SH-SY5Y (cell line): Measurements from ENCODE around the gene TRIM5.

Experiments used
- GATA2 ChIP-seq: IDR thresholded peaks from 2 replicates; pipeline ENCODE4 v1.6.1; 2011; ENCODE audit warnings: mild to moderate bottlenecking, low read depth, low read length
- GATA3 ChIP-seq: IDR thresholded peaks from 2 replicates; pipeline ENCODE4 v1.6.1; 2011; ENCODE audit warnings: low read depth, mild to moderate bottlenecking, low read length, moderate library complexity

DNA sequence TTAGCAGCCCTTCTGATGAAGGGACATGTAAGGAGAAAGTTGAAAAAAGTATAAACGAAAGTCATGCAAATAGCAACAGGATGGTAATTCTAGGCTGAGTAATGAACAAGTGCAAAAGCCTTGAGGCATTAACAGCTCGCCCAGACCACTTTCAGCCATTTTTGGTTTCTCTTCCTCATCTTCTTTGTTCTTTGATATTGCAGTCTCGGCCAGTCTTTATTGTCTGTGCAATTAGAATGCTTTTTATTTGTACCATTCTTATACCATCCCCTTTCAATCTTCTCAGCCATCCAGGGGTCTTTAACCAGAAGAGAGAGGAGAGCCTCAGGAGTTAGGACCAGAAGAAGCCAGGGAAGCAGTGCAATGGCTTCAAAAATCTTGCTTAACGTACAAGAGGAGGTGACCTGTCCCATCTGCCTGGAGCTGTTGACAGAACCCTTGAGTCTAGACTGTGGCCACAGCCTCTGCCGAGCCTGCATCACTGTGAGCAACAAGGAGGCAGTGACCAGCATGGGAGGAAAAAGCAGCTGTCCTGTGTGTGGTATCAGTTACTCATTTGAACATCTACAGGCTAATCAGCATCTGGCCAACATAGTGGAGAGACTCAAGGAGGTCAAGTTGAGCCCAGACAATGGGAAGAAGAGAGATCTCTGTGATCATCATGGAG lies 52.8 kb downstream of the TRIM5 start:
- TF ChIP-seq GATA2 (no peak), GATA3 (no peak)
